CD4-positive, alpha-beta T cell treated with Interleukin-17A for 1 hour (primary cell): ENCODE results near the gene MS4A4E.
"Not testable (repeated sequence)": the region's sequence is repeated elsewhere in the genome, so short reads cannot be mapped to it uniquely, and the experiment has no call there.

ENCODE experiments used
- DNase-seq: peaks from one replicate; pipeline ENCODE4 v3.0.0-alpha.2; 2020

MS4A4E gene

GRCh38 chr11:60221181-60221580 lies 21.8 kb downstream of the MS4A4E start:
- DNase-seq, result no peak

GRCh38 chr11:60214386-60214785 lies 28.6 kb downstream of the MS4A4E start:
- no peak for DNase-seq

- no peak for DNase-seq
These were observed 31.7 kb downstream of the MS4A4E start for GRCh38 chr11:60211206-60211605.

- DNase-seq, result no peak
These were observed 33.0 kb downstream of the MS4A4E start for GRCh38 chr11:60209977-60210376.

- no peak for DNase-seq
These were observed 34.0 kb downstream of the MS4A4E start for GRCh38 chr11:60208951-60209350.

GRCh38 chr11:60208146-60208895 lies 34.6 kb downstream of the MS4A4E start:
- DNase-seq, result no peak

- no peak for DNase-seq
These were observed 36.3 kb downstream of the MS4A4E start for GRCh38 chr11:60206616-60207015.

GRCh38 chr11:60204922-60205321 lies 38.0 kb downstream of the MS4A4E start:
- DNase-seq, result no peak

GRCh38 chr11:60201334-60201733 lies 41.6 kb downstream of the MS4A4E start:
- DNase-seq, result not testable (repeated sequence)

- DNase-seq, result no peak
These were observed 45.5 kb downstream of the MS4A4E start for GRCh38 chr11:60197442-60197841.

GRCh38 chr11:60195923-60196368 lies 47.0 kb downstream of the MS4A4E start:
- no peak for DNase-seq

GRCh38 chr11:60194511-60194910 lies 48.4 kb downstream of the MS4A4E start:
- no peak for DNase-seq

GRCh38 chr11:60193687-60194433 lies 49.1 kb downstream of the MS4A4E start:
- peak; percentile 67 for DNase-seq

GRCh38 chr11:60192564-60192963 lies 50.4 kb downstream of the MS4A4E start:
- not testable (repeated sequence) for DNase-seq

GRCh38 chr11:60188481-60188880 lies 54.5 kb downstream of the MS4A4E start:
- DNase-seq, result not testable (repeated sequence)

GRCh38 chr11:60186128-60186527 lies 56.8 kb downstream of the MS4A4E start:
- DNase-seq, result not testable (repeated sequence)

- DNase-seq, result not testable (repeated sequence)
These were observed 57.5 kb downstream of the MS4A4E start for GRCh38 chr11:60185512-60185827.

- DNase-seq, result peak; percentile 30
These were observed 58.0 kb downstream of the MS4A4E start for GRCh38 chr11:60184824-60185511.

GRCh38 chr11:60183591-60184205 lies 59.2 kb downstream of the MS4A4E start:
- no peak for DNase-seq

- DNase-seq, result no peak
These were observed 60.2 kb downstream of the MS4A4E start, which contains the start of gene MS4A6A for GRCh38 chr11:60182541-60183330. TSS of gene MS4A6A (minus strand) at chr11:60183083. CDS start at chr11:60181727, 1,356 bp downstream.

GRCh38 chr11:60175860-60176275 lies 67.1 kb downstream of the MS4A4E start:
- no peak for DNase-seq

GRCh38 chr11:60172011-60172410 lies 70.9 kb downstream of the MS4A4E start:
- no peak for DNase-seq
